Panc1 (cell line): Measurements from ENCODE around the gene TBCD. TPM values are rescaled to one million over a fixed set of nuclear protein-coding genes. Genes with fewer than 3 reads are reported as not detected.

Experiments used
- ATAC-seq: fragments of 200-7000 bp; cut with Tn5 transposase; 2 replicates; pipeline ENCODE4 v1.9.1; 2020; ENCODE audit warnings: mild to moderate bottlenecking, moderate library complexity
- BruUV-seq: library from RNA; stranded (reverse); fragments of 400-500 nt; replicated peaks from 2 replicates; lab custom pipeline; 2021; lab: Mats Ljungman, UMichigan
- CTCF ChIA-PET: fragments of 300-600 bp; sonication (Branson Sonifier 250); formaldehyde crosslinking; loops from one replicate; lab custom pipeline; 2022; ENCODE audit warnings: antibody characterized with exemption; lab: Charles Lee
- POLR2A ChIA-PET: fragments of 300-600 bp; sonication (Branson Sonifier 250); formaldehyde crosslinking; loops from one replicate; lab custom pipeline; 2022; ENCODE audit warnings: antibody characterized with exemption; lab: Charles Lee
- DNase-seq: peaks from one replicate; pipeline ENCODE4 v3.0.0-alpha.2; 2010; ENCODE audit warnings: low read depth, low spot score
- H3K27ac ChIP-seq: 2 replicates; pipeline ENCODE4 v1.5.1; 2011; ENCODE audit warnings: mild to moderate bottlenecking, low read length, inconsistent platforms
- H3K27me3 ChIP-seq: fragments of 200-500 bp; sonication (Bioruptor generic); 2 replicates; pipeline ENCODE4 v1.6.0; 2014; ENCODE audit warnings: low read length, inconsistent platforms; ENCODE audit not compliant: control insufficient read depth, insufficient read depth
- H3K36me3 ChIP-seq: fragments of 200-500 bp; sonication (Bioruptor generic); 2 replicates; pipeline ENCODE4 v1.5.1; 2014; ENCODE audit warnings: inconsistent platforms, mild to moderate bottlenecking, low read length, moderate library complexity; ENCODE audit not compliant: control insufficient read depth, insufficient read depth
- H3K4me1 ChIP-seq: 2 replicates; pipeline ENCODE4 v1.5.1; 2011; ENCODE audit warnings: inconsistent platforms, mild to moderate bottlenecking, low read length, moderate library complexity; ENCODE audit not compliant: control insufficient read depth, insufficient read depth
- H3K4me3 ChIP-seq, 2 experiments: 2 replicates each; pipeline ENCODE4 v1.5.1; 2011 to 2012; ENCODE audit warnings: low read depth in 2 of 2, low read length in 2 of 2, mild to moderate bottlenecking in 2 of 2, inconsistent platforms in 1 of 2, moderate library complexity in 1 of 2
- H3K9me3 ChIP-seq: fragments of 200-500 bp; sonication (Bioruptor generic); 2 replicates; pipeline ENCODE4 v1.5.1; 2014; ENCODE audit warnings: low read depth, mild to moderate bottlenecking, inconsistent platforms, low read length, moderate library complexity; ENCODE audit not compliant: control insufficient read depth, insufficient read depth
- POLR2AphosphoS5 ChIP-seq: IDR thresholded peaks from 2 replicates; pipeline ENCODE4 v1.6.1; 2012; ENCODE audit warnings: mild to moderate bottlenecking, low read depth, low read length, moderate library complexity
- REST ChIP-seq, 2 experiments: IDR thresholded peaks; 2 replicates each; pipeline ENCODE4 v1.6.1; 2011 to 2012; ENCODE audit warnings: low read depth in 2 of 2, control low read depth in 1 of 2, low read length in 1 of 2, mild to moderate bottlenecking in 1 of 2, moderate library complexity in 1 of 2; ENCODE audit not compliant: insufficient read depth in 1 of 2
- SIN3A ChIP-seq: IDR thresholded peaks from 2 replicates; pipeline ENCODE4 v1.6.1; 2012; ENCODE audit warnings: low read depth, mild to moderate bottlenecking, low read length, moderate library complexity, borderline replicate concordance; ENCODE audit not compliant: insufficient read depth
- TCF7L2 ChIP-seq: IDR thresholded peaks from 2 replicates; pipeline ENCODE4 v1.6.1; 2011; ENCODE audit warnings: mild to moderate bottlenecking, low read depth, low read length, inconsistent platforms
- in situ Hi-C: cut with HindIII; loops from 2 replicates; pipeline ENCODE4 v1.10.0; 2016; ENCODE audit warnings: low sequenced_read_pairs, low pct_unique_long_range_greater_than_20kb
- intact Hi-C: fragments of 100-400 bp; cut with micrococcal nuclease; formaldehyde crosslinking; loops from one replicate; pipeline ENCODE4 v1.10.0; 2022; ENCODE audit not compliant: unreplicated experiment
- total RNA-seq: library from RNA; stranded (reverse); gene quantifications from one replicate; pipeline ENCODE4 v1.2.1, GENCODE V29; 2021; ENCODE audit not compliant: unreplicated experiment
- TF ChIP-seq, protein P1 (sequence below): fragments of 450-650 bp; IDR thresholded peaks from 2 replicates; pipeline ENCODE4 v1.5.1; 2017; ENCODE audit warnings: mild to moderate bottlenecking

TBCD gene
- total RNA-seq, 1 experiment from 2014 or later = 186 TPM

- CTCF ChIA-PET = no interaction called here
Measured at GRCh38 chr17:82948081-82948511, 196.2 kb downstream of the TBCD start.

GRCh38 chr17:82948957-82949356 is 197.1 kb downstream of the TBCD start:
- CTCF ChIA-PET = no interaction called here
- H3K9me3 ChIP-seq = peaks cover 19% of the 10 kb centered on the region
- H3K36me3 ChIP-seq = no peaks in the 10 kb centered on the region
- BruUV-seq = no TSS peak
- in situ Hi-C loops = no loop called here
- no peaks in the 10 kb centered on the region for H3K27me3 ChIP-seq
- POLR2A ChIA-PET = interaction anchor here (0.6 kb wide), 1 partner anchor 196 kb away, joined by 3 read pairs; no protein-coding TSS in a partner anchor
- H3K27ac ChIP-seq = no peak overlapping the region
- no peak overlapping the region for H3K4me3 ChIP-seq
- no peaks in the 10 kb centered on the region for H3K4me1 ChIP-seq
- TF ChIP-seq SIN3A (no peak), POLR2AphosphoS5 (no peak), REST (IDR thresholded peaks at IDR 0.05; ENCODE audit: insufficient read depth in 1 of 2, low read depth in 2 of 2, low read length in 1 of 2) (no peak), TCF7L2 (no peak)
- TF ChIP-seq, protein P1, sequence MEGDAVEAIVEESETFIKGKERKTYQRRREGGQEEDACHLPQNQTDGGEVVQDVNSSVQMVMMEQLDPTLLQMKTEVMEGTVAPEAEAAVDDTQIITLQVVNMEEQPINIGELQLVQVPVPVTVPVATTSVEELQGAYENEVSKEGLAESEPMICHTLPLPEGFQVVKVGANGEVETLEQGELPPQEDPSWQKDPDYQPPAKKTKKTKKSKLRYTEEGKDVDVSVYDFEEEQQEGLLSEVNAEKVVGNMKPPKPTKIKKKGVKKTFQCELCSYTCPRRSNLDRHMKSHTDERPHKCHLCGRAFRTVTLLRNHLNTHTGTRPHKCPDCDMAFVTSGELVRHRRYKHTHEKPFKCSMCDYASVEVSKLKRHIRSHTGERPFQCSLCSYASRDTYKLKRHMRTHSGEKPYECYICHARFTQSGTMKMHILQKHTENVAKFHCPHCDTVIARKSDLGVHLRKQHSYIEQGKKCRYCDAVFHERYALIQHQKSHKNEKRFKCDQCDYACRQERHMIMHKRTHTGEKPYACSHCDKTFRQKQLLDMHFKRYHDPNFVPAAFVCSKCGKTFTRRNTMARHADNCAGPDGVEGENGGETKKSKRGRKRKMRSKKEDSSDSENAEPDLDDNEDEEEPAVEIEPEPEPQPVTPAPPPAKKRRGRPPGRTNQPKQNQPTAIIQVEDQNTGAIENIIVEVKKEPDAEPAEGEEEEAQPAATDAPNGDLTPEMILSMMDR = no peak
- intact Hi-C loops = no loop called here
- ATAC-seq = no peak
- DNase-seq = no peak

More at GRCh38 chr17:82948081-82948511, 196.2 kb downstream of the TBCD start:
- in situ Hi-C loops = no loop called here
- POLR2A ChIA-PET = no interaction called here
- Histone ChIP-seq H3K4me1 (no peaks in the 10 kb centered on the region), H3K9me3 (peaks cover 19% of the 10 kb centered on the region), H3K27ac (no peak overlapping the region), H3K27me3 (no peaks in the 10 kb centered on the region), H3K36me3 (no peaks in the 10 kb centered on the region), H3K4me3 (no peak overlapping the region)
- intact Hi-C loops = no loop called here
- TF ChIP-seq, protein P1 = no peak
- TF ChIP-seq SIN3A = no peak
- TF ChIP-seq POLR2AphosphoS5 = 0 out of 2 replicates have a peak, but pooled peaks have one; percentile 10
- DNase-seq = no peak
- no TSS peak for BruUV-seq
- ATAC-seq = no peak
